H9 (cell line): Measurements from ENCODE around the gene PMEL. TPM values are rescaled to one million over a fixed set of nuclear protein-coding genes. Genes with fewer than 3 reads are reported as not detected.

Experiments
- DNase-seq: peaks from one replicate; pipeline ENCODE4 v3.0.0-alpha.2; 2017
- H2AFZ ChIP-seq: one replicate; pipeline ENCODE4 v1.6.1; 2013; ENCODE audit warnings: mild to moderate bottlenecking, low read length, control low read depth, moderate library complexity
- H2AK5ac ChIP-seq: 2 replicates; pipeline ENCODE4 v1.6.1; 2013; ENCODE audit warnings: low read length, control low read depth, mixed read lengths; ENCODE audit not compliant: insufficient read length
- H2BK120ac ChIP-seq: one replicate; pipeline ENCODE4 v1.6.1; 2013; ENCODE audit warnings: low read depth, mild to moderate bottlenecking, low read length, control low read depth, inconsistent platforms; ENCODE audit not compliant: poor library complexity, severe bottlenecking
- H2BK12ac ChIP-seq: 2 replicates; pipeline ENCODE4 v1.6.1; 2013; ENCODE audit warnings: low read length, control low read depth, mixed read lengths, low read depth; ENCODE audit not compliant: insufficient read length
- H2BK15ac ChIP-seq: 2 replicates; pipeline ENCODE4 v1.6.1; 2013; ENCODE audit warnings: low read depth, low read length, control low read depth
- H2BK20ac ChIP-seq: one replicate; pipeline ENCODE4 v1.6.1; 2013; ENCODE audit warnings: low read depth, mild to moderate bottlenecking, low read length, control low read depth, inconsistent platforms; ENCODE audit not compliant: poor library complexity, severe bottlenecking
- H2BK5ac ChIP-seq: 2 replicates; pipeline ENCODE4 v1.6.1; 2013; ENCODE audit warnings: low read length, control low read depth, mixed read lengths; ENCODE audit not compliant: insufficient read length
- H3K14ac ChIP-seq: 2 replicates; pipeline ENCODE4 v1.6.1; 2013; ENCODE audit warnings: low read length, control low read depth; ENCODE audit not compliant: insufficient read depth
- H3K18ac ChIP-seq: 2 replicates; pipeline ENCODE4 v1.6.1; 2013; ENCODE audit warnings: low read depth, mild to moderate bottlenecking, mixed read lengths, low read length, control low read depth; ENCODE audit not compliant: insufficient read length
- H3K23ac ChIP-seq: 2 replicates; pipeline ENCODE4 v1.6.1; 2013; ENCODE audit warnings: low read length, control low read depth, mixed read lengths, low read depth; ENCODE audit not compliant: insufficient read length
- H3K23me2 ChIP-seq: 2 replicates; pipeline ENCODE4 v1.6.1; 2013; ENCODE audit warnings: low read depth, mild to moderate bottlenecking, mixed read lengths, low read length, control low read depth; ENCODE audit not compliant: insufficient read length, poor library complexity, severe bottlenecking
- H3K27ac ChIP-seq: 2 replicates; pipeline ENCODE4 v1.5.1; 2013; ENCODE audit warnings: low read length, control low read depth, mixed read lengths, low read depth; ENCODE audit not compliant: insufficient read length
- H3K27me3 ChIP-seq: 2 replicates; pipeline ENCODE4 v1.6.1; 2013; ENCODE audit warnings: low read length, control low read depth, inconsistent platforms; ENCODE audit not compliant: insufficient read depth
- H3K4ac ChIP-seq: 2 replicates; pipeline ENCODE4 v1.6.1; 2013; ENCODE audit warnings: low read depth, mild to moderate bottlenecking, control low read depth, inconsistent platforms, low read length, moderate library complexity
- H3K4me1 ChIP-seq: 2 replicates; pipeline ENCODE4 v1.6.1; 2013; ENCODE audit warnings: low read length, control low read depth, inconsistent platforms; ENCODE audit not compliant: insufficient read depth
- H3K4me2 ChIP-seq: 2 replicates; pipeline ENCODE4 v1.6.1; 2013; ENCODE audit warnings: low read length, control low read depth, mixed read lengths; ENCODE audit not compliant: insufficient read length, insufficient read depth
- H3K56ac ChIP-seq: 2 replicates; pipeline ENCODE4 v1.6.1; 2013; ENCODE audit warnings: low read depth, mild to moderate bottlenecking, mixed read lengths, low read length, control low read depth; ENCODE audit not compliant: insufficient read length
- H3K79me1 ChIP-seq: 2 replicates; pipeline ENCODE4 v1.6.1; 2013; ENCODE audit warnings: low read depth, mild to moderate bottlenecking, moderate library complexity, low read length, control low read depth, inconsistent platforms; ENCODE audit not compliant: insufficient read depth, poor library complexity, severe bottlenecking
- H3K79me2 ChIP-seq: 2 replicates; pipeline ENCODE4 v1.6.1; 2013; ENCODE audit warnings: low read length, control low read depth, inconsistent platforms; ENCODE audit not compliant: insufficient read depth
- H3K9ac ChIP-seq: 2 replicates; pipeline ENCODE4 v1.6.1; 2013; ENCODE audit warnings: low read length, control low read depth, mixed read lengths; ENCODE audit not compliant: insufficient read length; ENCODE audit errors: extremely low read depth
- H3K9me3 ChIP-seq: one replicate; pipeline ENCODE4 v1.6.1; 2013; ENCODE audit warnings: low read depth, low read length, inconsistent platforms; ENCODE audit not compliant: control insufficient read depth
- H3T11ph ChIP-seq: one replicate; pipeline ENCODE4 v1.6.1; 2013; ENCODE audit warnings: mild to moderate bottlenecking, low read length, control low read depth, inconsistent platforms
- H4K20me1 ChIP-seq: one replicate; pipeline ENCODE4 v1.6.1; 2013; ENCODE audit not compliant: control insufficient read depth, insufficient read length, insufficient read depth
- H4K5ac ChIP-seq: 2 replicates; pipeline ENCODE4 v1.6.1; 2013; ENCODE audit warnings: low read depth, mild to moderate bottlenecking, mixed read lengths, low read length, control low read depth; ENCODE audit not compliant: insufficient read length
- H4K8ac ChIP-seq: replicated peaks from 2 replicates; pipeline ENCODE4 v1.6.1; 2013; ENCODE audit warnings: low read length, control low read depth, mixed read lengths, low read depth; ENCODE audit not compliant: insufficient read length
- H4K91ac ChIP-seq: 2 replicates; pipeline ENCODE4 v1.6.1; 2013; ENCODE audit warnings: low read depth, mild to moderate bottlenecking, moderate library complexity, mixed read lengths, low read length, control low read depth; ENCODE audit not compliant: insufficient read length
- H3K27ac Mint-ChIP-seq, 3 experiments: 2 replicates in 2 of 3; 3 replicates in 1 of 3; pipeline ENCODE4 v1.8.0; 2020 to 2021; ENCODE audit warnings: mixed read lengths in 3 of 3, mild to moderate bottlenecking in 1 of 3, moderate library complexity in 1 of 3
- H3K27me3 Mint-ChIP-seq: 2 replicates; pipeline ENCODE4 v1.8.0; 2021; ENCODE audit warnings: low read depth, mild to moderate bottlenecking, moderate library complexity, mixed read lengths
- H3K36me3 Mint-ChIP-seq, 3 experiments: 2 replicates in 2 of 3; 3 replicates in 1 of 3; pipeline ENCODE4 v1.8.0; 2020 to 2021; ENCODE audit warnings: low read depth in 3 of 3, mixed read lengths in 3 of 3; ENCODE audit not compliant: insufficient read depth in 1 of 3
- H3K4me1 Mint-ChIP-seq, 2 experiments: 2 replicates each; pipeline ENCODE4 v1.8.0; 2020; ENCODE audit warnings: mixed read lengths in 2 of 2
- H3K4me3 Mint-ChIP-seq, 2 experiments: 2 replicates in 1 of 2; 3 replicates in 1 of 2; pipeline ENCODE4 v1.8.0; 2020 to 2021; ENCODE audit warnings: mild to moderate bottlenecking in 2 of 2, mixed read lengths in 2 of 2, moderate library complexity in 1 of 2
- H3K9me3 Mint-ChIP-seq, 2 experiments: 2 replicates in 1 of 2; 3 replicates in 1 of 2; pipeline ENCODE4 v1.8.0; 2020; ENCODE audit warnings: mild to moderate bottlenecking in 2 of 2, mixed read lengths in 2 of 2, moderate library complexity in 1 of 2
- WGBS: extraction: QIAGEN DNeasy Blood & Tissue Kit; methylation state at CpG from one replicate; pipeline ENCODE4 v1.1.7; 2013; ENCODE audit warnings: missing lambda C conversion rate, low lambda C conversion rate, mixed read lengths; ENCODE audit not compliant: insufficient read length; ENCODE audit errors: extremely low coverage; 5-methylcytosine and 5-hydroxymethylcytosine counted together
- total RNA-seq: library from RNA; stranded (reverse); gene quantifications from 2 replicates; pipeline ENCODE4 v1.2.1, GENCODE V29; 2021
- TF ChIP-seq, protein P1 (sequence below): fragments of 200-600 bp; sonication (generic); conservative IDR thresholded peaks from 3 replicates; pipeline ENCODE4 v1.8.0; 2021; ENCODE audit warnings: antibody characterized with exemption, mild to moderate bottlenecking

Gene PMEL
- total RNA-seq, 1 experiment from 2014 or later = 72.6 TPM

DNA sequence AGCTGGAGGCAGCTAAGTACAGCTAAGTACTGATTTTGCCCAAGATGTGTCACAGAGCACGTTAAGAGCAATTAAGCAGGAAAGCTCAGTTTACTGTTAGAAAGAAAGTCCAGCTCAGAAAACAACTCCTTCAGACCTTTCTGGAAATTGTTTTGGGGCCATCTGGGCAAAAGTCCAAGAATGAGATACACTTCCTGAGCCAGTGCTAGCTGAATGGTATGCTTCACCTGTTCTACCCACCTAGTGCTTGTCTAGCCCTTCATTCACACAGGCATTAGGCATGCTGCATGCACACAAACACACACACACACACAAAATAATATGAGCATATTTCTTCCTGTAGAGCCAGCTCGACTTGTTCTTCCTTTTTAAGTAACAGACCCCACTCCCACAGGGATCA is 48.4 kb upstream of the PMEL start:
- H3K27ac Mint-ChIP-seq = no peak overlapping the region
- no peak overlapping the region for H2BK15ac ChIP-seq

More for the DNA sequence above, 48.4 kb upstream of the PMEL start:
- H3K18ac ChIP-seq = no peak overlapping the region
- no peak overlapping the region for H3K4me3 Mint-ChIP-seq
- WGBS = no CpG with 5 or more reads among the region's 2 CpGs
- H3T11ph ChIP-seq = no peak overlapping the region
- H3K9me3 Mint-ChIP-seq = no peaks in the 10 kb centered on the region
- H3K14ac ChIP-seq = no peak overlapping the region
- no peak overlapping the region for H3K27ac ChIP-seq
- no peaks in the 10 kb centered on the region for H3K79me2 ChIP-seq
- no peak overlapping the region for H2AK5ac ChIP-seq
- TF ChIP-seq, protein P1, sequence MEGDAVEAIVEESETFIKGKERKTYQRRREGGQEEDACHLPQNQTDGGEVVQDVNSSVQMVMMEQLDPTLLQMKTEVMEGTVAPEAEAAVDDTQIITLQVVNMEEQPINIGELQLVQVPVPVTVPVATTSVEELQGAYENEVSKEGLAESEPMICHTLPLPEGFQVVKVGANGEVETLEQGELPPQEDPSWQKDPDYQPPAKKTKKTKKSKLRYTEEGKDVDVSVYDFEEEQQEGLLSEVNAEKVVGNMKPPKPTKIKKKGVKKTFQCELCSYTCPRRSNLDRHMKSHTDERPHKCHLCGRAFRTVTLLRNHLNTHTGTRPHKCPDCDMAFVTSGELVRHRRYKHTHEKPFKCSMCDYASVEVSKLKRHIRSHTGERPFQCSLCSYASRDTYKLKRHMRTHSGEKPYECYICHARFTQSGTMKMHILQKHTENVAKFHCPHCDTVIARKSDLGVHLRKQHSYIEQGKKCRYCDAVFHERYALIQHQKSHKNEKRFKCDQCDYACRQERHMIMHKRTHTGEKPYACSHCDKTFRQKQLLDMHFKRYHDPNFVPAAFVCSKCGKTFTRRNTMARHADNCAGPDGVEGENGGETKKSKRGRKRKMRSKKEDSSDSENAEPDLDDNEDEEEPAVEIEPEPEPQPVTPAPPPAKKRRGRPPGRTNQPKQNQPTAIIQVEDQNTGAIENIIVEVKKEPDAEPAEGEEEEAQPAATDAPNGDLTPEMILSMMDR = no peak
- no peak overlapping the region for H2BK5ac ChIP-seq
- H2AFZ ChIP-seq = no peak overlapping the region
- H3K4ac ChIP-seq = no peak overlapping the region
- no peaks in the 10 kb centered on the region for H4K20me1 ChIP-seq
- H3K27me3 ChIP-seq = no peaks in the 10 kb centered on the region
- no peak overlapping the region for H3K9ac ChIP-seq
- no peak overlapping the region for H3K23ac ChIP-seq
- no peak overlapping the region for H2BK120ac ChIP-seq
- no peaks in the 10 kb centered on the region for H3K9me3 ChIP-seq
- no peak overlapping the region for H3K56ac ChIP-seq
- H3K36me3 Mint-ChIP-seq = peaks cover 5 to 19% (median 13%) of the 10 kb centered on the region in 3 experiments
- no peak overlapping the region for H4K8ac ChIP-seq
- no peak overlapping the region for H3K4me2 ChIP-seq
- no peak overlapping the region for H4K91ac ChIP-seq
- no peak for DNase-seq
- no peaks in the 10 kb centered on the region for H3K4me1 ChIP-seq
- no peaks in the 10 kb centered on the region for H3K27me3 Mint-ChIP-seq
- no peaks in the 10 kb centered on the region; a peak in 1 of 4 replicates for H3K4me1 Mint-ChIP-seq
- H3K79me1 ChIP-seq = no peaks in the 10 kb centered on the region
- H4K5ac ChIP-seq = no peak overlapping the region
- H2BK12ac ChIP-seq = no peak overlapping the region
- no peaks in the 10 kb centered on the region for H3K23me2 ChIP-seq
- no peak overlapping the region for H2BK20ac ChIP-seq
